WTC11 (cell line): ENCODE data around the gene PNLDC1. TPM values are rescaled to one million over a fixed set of nuclear protein-coding genes. Genes with fewer than 3 reads are reported as not detected.

Source experiments
- ATAC-seq: fragments of 200-7000 bp; cut with Tn5 transposase; 2 replicates; pipeline ENCODE4 v1.10.0; 2021; ENCODE audit warnings: mild to moderate bottlenecking, moderate library complexity
- CTCF ChIA-PET: fragments of 300-600 bp; sonication (Branson Sonifier 250); formaldehyde crosslinking; loops from one replicate; lab custom pipeline; 2021; ENCODE audit warnings: antibody characterized with exemption; lab: Charles Lee
- POLR2A ChIA-PET: fragments of 350-600 bp; sonication (Branson Sonifier 250); formaldehyde crosslinking; loops from one replicate; lab custom pipeline; 2021; ENCODE audit warnings: antibody characterized with exemption; lab: Charles Lee
- DNase-seq: peaks from one replicate; pipeline ENCODE4 v3.0.0; 2021; ENCODE audit warnings: low spot score
- H3K27ac Mint-ChIP-seq: 2 replicates; pipeline ENCODE4 v1.8.0; 2021; ENCODE audit warnings: mixed read lengths
- H3K27me3 Mint-ChIP-seq: 2 replicates; pipeline ENCODE4 v1.8.0; 2021; ENCODE audit warnings: low read depth, mild to moderate bottlenecking, moderate library complexity, mixed read lengths
- H3K36me3 Mint-ChIP-seq: 2 replicates; pipeline ENCODE4 v1.8.0; 2021; ENCODE audit warnings: mixed read lengths
- H3K4me1 Mint-ChIP-seq: 2 replicates; pipeline ENCODE4 v1.8.0; 2022; ENCODE audit warnings: mixed read lengths
- H3K4me3 Mint-ChIP-seq: 2 replicates; pipeline ENCODE4 v1.8.0; 2021; ENCODE audit warnings: mild to moderate bottlenecking, moderate library complexity, mixed read lengths
- H3K9me3 Mint-ChIP-seq: 2 replicates; pipeline ENCODE4 v1.8.0; 2021; ENCODE audit warnings: mixed read lengths
- CREB1 ChIP-seq: sonication (generic); formaldehyde crosslinking; IDR thresholded peaks from 2 replicates; pipeline ENCODE4 v1.8.0; 2023; ENCODE audit warnings: mild to moderate bottlenecking, missing genetic modification reagents
- CREM ChIP-seq: sonication (generic); formaldehyde crosslinking; IDR thresholded peaks from 2 replicates; pipeline ENCODE4 v1.8.1; 2022; ENCODE audit warnings: mild to moderate bottlenecking, missing genetic modification reagents, moderate library complexity
- FOXP1 ChIP-seq: sonication (generic); formaldehyde crosslinking; IDR thresholded peaks from 2 replicates; pipeline ENCODE4 v1.8.0; 2022; ENCODE audit warnings: missing genetic modification reagents, mild to moderate bottlenecking, moderate library complexity, borderline replicate concordance
- GTF2I ChIP-seq: fragments of 250-450 bp; sonication (Bioruptor Pico); conservative IDR thresholded peaks from 2 replicates; pipeline ENCODE4 v1.4.0; 2021; ENCODE audit warnings: mild to moderate bottlenecking
- MXD4 ChIP-seq: fragments of 250-450 bp; sonication (Bioruptor Pico); IDR thresholded peaks from 2 replicates; pipeline ENCODE4 v1.8.0; 2021; ENCODE audit warnings: mild to moderate bottlenecking, moderate library complexity, borderline replicate concordance
- NFYB ChIP-seq: sonication (generic); formaldehyde crosslinking; conservative IDR thresholded peaks from 2 replicates; pipeline ENCODE4 v1.8.0; 2022; ENCODE audit warnings: low read depth, missing genetic modification reagents
- OVOL2 ChIP-seq: fragments of 250-450 bp; sonication (Bioruptor Pico); IDR thresholded peaks from 2 replicates; pipeline ENCODE4 v1.9.0; 2021; ENCODE audit warnings: mild to moderate bottlenecking, borderline replicate concordance
- PRRX2 ChIP-seq: fragments of 250-450 bp; sonication (Bioruptor Pico); IDR thresholded peaks from 2 replicates; pipeline ENCODE4 v1.8.0; 2021; ENCODE audit warnings: mild to moderate bottlenecking
- RELA ChIP-seq: sonication (generic); formaldehyde crosslinking; IDR thresholded peaks from 2 replicates; pipeline ENCODE4 v1.8.1; 2022; ENCODE audit warnings: missing genetic modification reagents, mild to moderate bottlenecking, borderline replicate concordance
- RORB ChIP-seq: fragments of 250-450 bp; sonication (Bioruptor Pico); IDR thresholded peaks from 2 replicates; pipeline ENCODE4 v1.9.0; 2021; ENCODE audit warnings: mild to moderate bottlenecking
- SMAD3 ChIP-seq: sonication (generic); formaldehyde crosslinking; IDR thresholded peaks from 2 replicates; pipeline ENCODE4 v1.8.0; 2022; ENCODE audit warnings: missing genetic modification reagents, mild to moderate bottlenecking, borderline replicate concordance
- SOX15 ChIP-seq: fragments of 250-450 bp; sonication (Bioruptor Pico); IDR thresholded peaks from 2 replicates; pipeline ENCODE4 v1.9.0; 2021; ENCODE audit warnings: mild to moderate bottlenecking
- TEAD1 ChIP-seq: sonication (generic); formaldehyde crosslinking; IDR thresholded peaks from 2 replicates; pipeline ENCODE4 v1.8.0; 2022; ENCODE audit warnings: mild to moderate bottlenecking, missing genetic modification reagents
- TP53 ChIP-seq: sonication (generic); formaldehyde crosslinking; IDR thresholded peaks from 2 replicates; pipeline ENCODE4 v1.8.1; 2023; ENCODE audit warnings: mild to moderate bottlenecking, missing genetic modification reagents
- ZNF219 ChIP-seq: sonication (generic); formaldehyde crosslinking; IDR thresholded peaks from 2 replicates; pipeline ENCODE4 v1.8.0; 2023; ENCODE audit warnings: missing genetic modification reagents, mild to moderate bottlenecking, borderline replicate concordance
- ZNF317 ChIP-seq: sonication (generic); formaldehyde crosslinking; IDR thresholded peaks from 2 replicates; pipeline ENCODE4 v1.8.1; 2023; ENCODE audit warnings: low read depth, mild to moderate bottlenecking, moderate library complexity, missing genetic modification reagents, borderline replicate concordance
- ZNF423 ChIP-seq: fragments of 250-450 bp; sonication (Bioruptor Pico); IDR thresholded peaks from 2 replicates; pipeline ENCODE4 v2.1.2; 2022; ENCODE audit warnings: mild to moderate bottlenecking, moderate library complexity
- total RNA-seq: library from RNA; stranded (reverse); gene quantifications from 3 replicates; pipeline ENCODE4 v1.2.3, GENCODE V29; 2021
- TF ChIP-seq, protein P1 (sequence below): sonication (generic); formaldehyde crosslinking; IDR thresholded peaks from 2 replicates; pipeline ENCODE4 v1.8.1; 2022; ENCODE audit warnings: low read depth, mild to moderate bottlenecking, moderate library complexity, missing genetic modification reagents, borderline replicate concordance
- TF ChIP-seq, protein P2 (sequence below): sonication (generic); formaldehyde crosslinking; IDR thresholded peaks from 2 replicates; pipeline ENCODE4 v1.8.0; 2023; ENCODE audit warnings: missing genetic modification reagents, mild to moderate bottlenecking, borderline replicate concordance
- TF ChIP-seq, protein P3 (sequence below): sonication (generic); formaldehyde crosslinking; IDR thresholded peaks from 2 replicates; pipeline ENCODE4 v1.8.0; 2022; ENCODE audit warnings: missing genetic modification reagents
- TF ChIP-seq, protein P4 (sequence below): fragments of 250-450 bp; sonication (Bioruptor Pico); IDR thresholded peaks from 2 replicates; pipeline ENCODE4 v1.9.0; 2021; ENCODE audit warnings: moderate library complexity, mild to moderate bottlenecking, inconsistent platforms, borderline replicate concordance
- TF ChIP-seq, protein P5 (sequence below): fragments of 250-450 bp; sonication (Bioruptor Pico); conservative IDR thresholded peaks from 2 replicates; pipeline ENCODE4 v1.9.0; 2021; ENCODE audit warnings: mild to moderate bottlenecking
- TF ChIP-seq, protein P6 (sequence below): sonication (generic); formaldehyde crosslinking; IDR thresholded peaks from 2 replicates; pipeline ENCODE4 v1.8.1; 2022; ENCODE audit warnings: mild to moderate bottlenecking, missing genetic modification reagents, moderate library complexity, borderline replicate concordance
- TF ChIP-seq, protein P7 (sequence below): fragments of 250-450 bp; sonication (Bioruptor Pico); IDR thresholded peaks from 2 replicates; pipeline ENCODE4 v1.9.0; 2021; ENCODE audit warnings: mild to moderate bottlenecking

The PNLDC1 gene
- total RNA-seq, 1 experiment from 2014 or later: 0.39 TPM

DNA sequence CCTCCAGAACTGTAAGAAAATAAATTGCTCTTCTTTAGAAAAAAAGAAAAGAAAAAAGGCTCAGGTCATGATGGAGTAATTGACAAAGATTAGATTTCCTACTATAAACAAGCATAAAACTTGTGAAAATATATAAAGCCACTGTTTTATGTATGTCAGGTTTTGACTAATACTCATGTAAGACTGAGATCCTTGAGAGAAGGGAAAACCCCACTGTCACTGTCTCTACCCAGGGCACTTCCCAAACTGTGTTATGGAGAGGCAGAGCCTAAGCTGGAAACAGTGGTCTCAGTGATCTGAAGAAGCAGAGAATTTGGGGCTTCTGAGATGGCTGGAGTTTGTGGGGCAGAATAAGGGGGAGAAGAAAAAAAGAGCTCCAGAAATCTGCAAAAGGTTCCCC, 30.6 kb upstream of the PNLDC1 start:
- H3K4me1 Mint-ChIP-seq: 0 out of 2 replicates have a peak, but pooled peaks cover 2% of the 10 kb centered on the region
- H3K9me3 Mint-ChIP-seq: peaks cover 6% of the 10 kb centered on the region
- ATAC-seq (no peak), DNase-seq (no peak)
- H3K27ac Mint-ChIP-seq: no peak overlapping the region
- H3K27me3 Mint-ChIP-seq: no peaks in the 10 kb centered on the region
- ChIA-PET POLR2A (no interaction called here), CTCF (no interaction called here)
- H3K36me3 Mint-ChIP-seq: peaks cover 84% of the 10 kb centered on the region
- H3K4me3 Mint-ChIP-seq: no peak overlapping the region
- TF ChIP-seq, protein P1, sequence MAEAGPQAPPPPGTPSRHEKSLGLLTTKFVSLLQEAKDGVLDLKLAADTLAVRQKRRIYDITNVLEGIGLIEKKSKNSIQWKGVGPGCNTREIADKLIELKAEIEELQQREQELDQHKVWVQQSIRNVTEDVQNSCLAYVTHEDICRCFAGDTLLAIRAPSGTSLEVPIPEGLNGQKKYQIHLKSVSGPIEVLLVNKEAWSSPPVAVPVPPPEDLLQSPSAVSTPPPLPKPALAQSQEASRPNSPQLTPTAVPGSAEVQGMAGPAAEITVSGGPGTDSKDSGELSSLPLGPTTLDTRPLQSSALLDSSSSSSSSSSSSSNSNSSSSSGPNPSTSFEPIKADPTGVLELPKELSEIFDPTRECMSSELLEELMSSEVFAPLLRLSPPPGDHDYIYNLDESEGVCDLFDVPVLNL (CRISPR knock-in tag): no peak
- TF ChIP-seq CREM (CRISPR knock-in tag) (no peak), NFYB (CRISPR knock-in tag) (no peak), OVOL2 (CRISPR knock-in tag) (no peak), ZNF423 (CRISPR knock-in tag) (no peak), MXD4 (no peak), SMAD3 (CRISPR knock-in tag) (no peak), TP53 (no peak), PRRX2 (no peak), TEAD1 (no peak), CREB1 (CRISPR knock-in tag) (no peak)
- TF ChIP-seq, protein P2, sequence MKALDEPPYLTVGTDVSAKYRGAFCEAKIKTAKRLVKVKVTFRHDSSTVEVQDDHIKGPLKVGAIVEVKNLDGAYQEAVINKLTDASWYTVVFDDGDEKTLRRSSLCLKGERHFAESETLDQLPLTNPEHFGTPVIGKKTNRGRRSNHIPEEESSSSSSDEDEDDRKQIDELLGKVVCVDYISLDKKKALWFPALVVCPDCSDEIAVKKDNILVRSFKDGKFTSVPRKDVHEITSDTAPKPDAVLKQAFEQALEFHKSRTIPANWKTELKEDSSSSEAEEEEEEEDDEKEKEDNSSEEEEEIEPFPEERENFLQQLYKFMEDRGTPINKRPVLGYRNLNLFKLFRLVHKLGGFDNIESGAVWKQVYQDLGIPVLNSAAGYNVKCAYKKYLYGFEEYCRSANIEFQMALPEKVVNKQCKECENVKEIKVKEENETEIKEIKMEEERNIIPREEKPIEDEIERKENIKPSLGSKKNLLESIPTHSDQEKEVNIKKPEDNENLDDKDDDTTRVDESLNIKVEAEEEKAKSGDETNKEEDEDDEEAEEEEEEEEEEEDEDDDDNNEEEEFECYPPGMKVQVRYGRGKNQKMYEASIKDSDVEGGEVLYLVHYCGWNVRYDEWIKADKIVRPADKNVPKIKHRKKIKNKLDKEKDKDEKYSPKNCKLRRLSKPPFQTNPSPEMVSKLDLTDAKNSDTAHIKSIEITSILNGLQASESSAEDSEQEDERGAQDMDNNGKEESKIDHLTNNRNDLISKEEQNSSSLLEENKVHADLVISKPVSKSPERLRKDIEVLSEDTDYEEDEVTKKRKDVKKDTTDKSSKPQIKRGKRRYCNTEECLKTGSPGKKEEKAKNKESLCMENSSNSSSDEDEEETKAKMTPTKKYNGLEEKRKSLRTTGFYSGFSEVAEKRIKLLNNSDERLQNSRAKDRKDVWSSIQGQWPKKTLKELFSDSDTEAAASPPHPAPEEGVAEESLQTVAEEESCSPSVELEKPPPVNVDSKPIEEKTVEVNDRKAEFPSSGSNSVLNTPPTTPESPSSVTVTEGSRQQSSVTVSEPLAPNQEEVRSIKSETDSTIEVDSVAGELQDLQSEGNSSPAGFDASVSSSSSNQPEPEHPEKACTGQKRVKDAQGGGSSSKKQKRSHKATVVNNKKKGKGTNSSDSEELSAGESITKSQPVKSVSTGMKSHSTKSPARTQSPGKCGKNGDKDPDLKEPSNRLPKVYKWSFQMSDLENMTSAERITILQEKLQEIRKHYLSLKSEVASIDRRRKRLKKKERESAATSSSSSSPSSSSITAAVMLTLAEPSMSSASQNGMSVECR: no peak
- TF ChIP-seq, protein P3, sequence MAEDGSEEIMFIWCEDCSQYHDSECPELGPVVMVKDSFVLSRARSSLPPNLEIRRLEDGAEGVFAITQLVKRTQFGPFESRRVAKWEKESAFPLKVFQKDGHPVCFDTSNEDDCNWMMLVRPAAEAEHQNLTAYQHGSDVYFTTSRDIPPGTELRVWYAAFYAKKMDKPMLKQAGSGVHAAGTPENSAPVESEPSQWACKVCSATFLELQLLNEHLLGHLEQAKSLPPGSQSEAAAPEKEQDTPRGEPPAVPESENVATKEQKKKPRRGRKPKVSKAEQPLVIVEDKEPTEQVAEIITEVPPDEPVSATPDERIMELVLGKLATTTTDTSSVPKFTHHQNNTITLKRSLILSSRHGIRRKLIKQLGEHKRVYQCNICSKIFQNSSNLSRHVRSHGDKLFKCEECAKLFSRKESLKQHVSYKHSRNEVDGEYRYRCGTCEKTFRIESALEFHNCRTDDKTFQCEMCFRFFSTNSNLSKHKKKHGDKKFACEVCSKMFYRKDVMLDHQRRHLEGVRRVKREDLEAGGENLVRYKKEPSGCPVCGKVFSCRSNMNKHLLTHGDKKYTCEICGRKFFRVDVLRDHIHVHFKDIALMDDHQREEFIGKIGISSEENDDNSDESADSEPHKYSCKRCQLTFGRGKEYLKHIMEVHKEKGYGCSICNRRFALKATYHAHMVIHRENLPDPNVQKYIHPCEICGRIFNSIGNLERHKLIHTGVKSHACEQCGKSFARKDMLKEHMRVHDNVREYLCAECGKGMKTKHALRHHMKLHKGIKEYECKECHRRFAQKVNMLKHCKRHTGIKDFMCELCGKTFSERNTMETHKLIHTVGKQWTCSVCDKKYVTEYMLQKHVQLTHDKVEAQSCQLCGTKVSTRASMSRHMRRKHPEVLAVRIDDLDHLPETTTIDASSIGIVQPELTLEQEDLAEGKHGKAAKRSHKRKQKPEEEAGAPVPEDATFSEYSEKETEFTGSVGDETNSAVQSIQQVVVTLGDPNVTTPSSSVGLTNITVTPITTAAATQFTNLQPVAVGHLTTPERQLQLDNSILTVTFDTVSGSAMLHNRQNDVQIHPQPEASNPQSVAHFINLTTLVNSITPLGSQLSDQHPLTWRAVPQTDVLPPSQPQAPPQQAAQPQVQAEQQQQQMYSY (CRISPR knock-in tag): no peak
- TF ChIP-seq, protein P4, sequence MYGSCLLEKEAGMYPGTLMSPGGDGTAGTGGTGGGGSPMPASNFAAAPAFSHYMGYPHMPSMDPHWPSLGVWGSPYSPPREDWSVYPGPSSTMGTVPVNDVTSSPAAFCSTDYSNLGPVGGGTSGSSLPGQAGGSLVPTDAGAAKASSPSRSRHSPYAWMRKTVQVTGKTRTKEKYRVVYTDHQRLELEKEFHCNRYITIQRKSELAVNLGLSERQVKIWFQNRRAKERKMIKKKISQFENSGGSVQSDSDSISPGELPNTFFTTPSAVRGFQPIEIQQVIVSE (CRISPR knock-in tag): no peak

DNA sequence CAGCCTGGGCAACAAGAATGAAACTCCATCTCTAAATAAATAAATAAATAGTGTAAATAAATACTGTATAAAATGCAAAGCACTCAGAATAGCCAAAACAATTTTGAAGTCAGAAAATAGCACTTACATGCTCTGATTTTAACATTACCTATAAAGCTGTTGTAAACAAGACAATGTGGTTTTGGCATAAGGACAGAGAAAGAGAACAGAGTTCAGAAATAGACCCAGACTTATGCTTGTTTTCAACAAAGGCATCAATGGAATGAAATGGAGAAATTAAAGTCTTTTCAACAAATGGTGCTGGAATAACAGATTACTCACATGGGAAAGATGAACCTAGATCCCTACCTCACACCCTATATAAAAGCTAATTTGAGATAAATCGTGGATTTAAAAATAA, 27.9 kb upstream of the PNLDC1 start:
- POLR2A ChIA-PET: no interaction called here
- Mint-ChIP-seq H3K9me3 (peaks cover 6% of the 10 kb centered on the region), H3K4me1 (no peaks in the 10 kb centered on the region), H3K4me3 (no peak overlapping the region), H3K36me3 (peaks cover 86% of the 10 kb centered on the region), H3K27me3 (no peaks in the 10 kb centered on the region), H3K27ac (no peak overlapping the region)
- CTCF ChIA-PET: no interaction called here
- no peak for DNase-seq
- no peak for ATAC-seq
- TF ChIP-seq ZNF317: no peak
- TF ChIP-seq GTF2I (CRISPR knock-in tag): no peak
- no peak for TF ChIP-seq RORB (CRISPR knock-in tag)
- no peak for TF ChIP-seq SOX15
- no peak for TF ChIP-seq RELA (CRISPR knock-in tag)
- TF ChIP-seq, protein P5, sequence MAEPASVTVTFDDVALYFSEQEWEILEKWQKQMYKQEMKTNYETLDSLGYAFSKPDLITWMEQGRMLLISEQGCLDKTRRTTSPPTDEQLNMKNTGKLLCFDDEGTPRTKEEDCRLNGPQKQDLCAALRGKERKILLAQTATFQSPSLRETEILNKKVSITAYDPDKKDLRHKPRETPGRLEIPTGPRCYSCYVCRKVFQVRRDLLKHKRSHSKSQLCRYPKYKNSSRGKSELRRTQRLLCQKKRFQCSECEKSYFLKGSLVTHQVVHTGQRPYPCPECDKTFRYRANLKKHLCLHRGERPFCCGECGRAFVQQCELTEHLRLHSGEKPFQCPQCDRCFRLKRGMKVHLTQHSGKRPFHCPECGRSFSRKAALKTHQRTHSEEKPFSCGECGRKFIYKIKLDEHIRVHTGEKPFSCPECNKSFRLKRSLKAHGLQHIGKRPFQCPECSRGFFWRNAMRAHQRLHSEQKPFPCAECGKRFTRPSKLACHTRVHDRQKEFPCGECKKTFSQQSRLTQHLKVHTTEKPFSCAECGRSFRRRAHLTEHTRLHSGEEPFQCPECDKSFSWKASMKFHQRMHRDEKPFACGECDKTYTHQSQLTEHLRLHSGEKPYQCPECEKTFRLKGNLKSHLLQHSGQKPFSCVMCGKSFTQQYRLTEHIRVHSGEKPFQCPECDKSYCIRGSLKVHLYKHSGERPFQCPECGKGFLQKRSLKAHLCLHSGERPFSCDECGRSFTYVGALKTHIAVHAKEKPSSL (CRISPR knock-in tag): no peak
- TF ChIP-seq, protein P6, sequence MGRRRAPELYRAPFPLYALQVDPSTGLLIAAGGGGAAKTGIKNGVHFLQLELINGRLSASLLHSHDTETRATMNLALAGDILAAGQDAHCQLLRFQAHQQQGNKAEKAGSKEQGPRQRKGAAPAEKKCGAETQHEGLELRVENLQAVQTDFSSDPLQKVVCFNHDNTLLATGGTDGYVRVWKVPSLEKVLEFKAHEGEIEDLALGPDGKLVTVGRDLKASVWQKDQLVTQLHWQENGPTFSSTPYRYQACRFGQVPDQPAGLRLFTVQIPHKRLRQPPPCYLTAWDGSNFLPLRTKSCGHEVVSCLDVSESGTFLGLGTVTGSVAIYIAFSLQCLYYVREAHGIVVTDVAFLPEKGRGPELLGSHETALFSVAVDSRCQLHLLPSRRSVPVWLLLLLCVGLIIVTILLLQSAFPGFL: no peak
- TF ChIP-seq, protein P7, sequence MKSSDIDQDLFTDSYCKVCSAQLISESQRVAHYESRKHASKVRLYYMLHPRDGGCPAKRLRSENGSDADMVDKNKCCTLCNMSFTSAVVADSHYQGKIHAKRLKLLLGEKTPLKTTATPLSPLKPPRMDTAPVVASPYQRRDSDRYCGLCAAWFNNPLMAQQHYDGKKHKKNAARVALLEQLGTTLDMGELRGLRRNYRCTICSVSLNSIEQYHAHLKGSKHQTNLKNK (CRISPR knock-in tag): no peak
- TF ChIP-seq FOXP1 (CRISPR knock-in tag): no peak
- TF ChIP-seq CREB1 (CRISPR knock-in tag): no peak
- TF ChIP-seq ZNF219 (CRISPR knock-in tag): no peak
